Activated T-cell treated with anti-CD3 and anti-CD28 coated beads for 48 hours (primary cell): ENCODE measurements around the gene MPRIP.
A peak's percentile ranks its signal among the peaks of the same experiment; 100 is the strongest.
"Not testable (repeated sequence)": the region's sequence is repeated elsewhere in the genome, so short reads cannot be mapped to it uniquely, and the experiment has no call there.

Experiments used
- DNase-seq: peaks from one replicate; pipeline ENCODE4 v3.0.0-alpha.2; 2020; ENCODE audit warnings: low read depth

The MPRIP gene, protein sequence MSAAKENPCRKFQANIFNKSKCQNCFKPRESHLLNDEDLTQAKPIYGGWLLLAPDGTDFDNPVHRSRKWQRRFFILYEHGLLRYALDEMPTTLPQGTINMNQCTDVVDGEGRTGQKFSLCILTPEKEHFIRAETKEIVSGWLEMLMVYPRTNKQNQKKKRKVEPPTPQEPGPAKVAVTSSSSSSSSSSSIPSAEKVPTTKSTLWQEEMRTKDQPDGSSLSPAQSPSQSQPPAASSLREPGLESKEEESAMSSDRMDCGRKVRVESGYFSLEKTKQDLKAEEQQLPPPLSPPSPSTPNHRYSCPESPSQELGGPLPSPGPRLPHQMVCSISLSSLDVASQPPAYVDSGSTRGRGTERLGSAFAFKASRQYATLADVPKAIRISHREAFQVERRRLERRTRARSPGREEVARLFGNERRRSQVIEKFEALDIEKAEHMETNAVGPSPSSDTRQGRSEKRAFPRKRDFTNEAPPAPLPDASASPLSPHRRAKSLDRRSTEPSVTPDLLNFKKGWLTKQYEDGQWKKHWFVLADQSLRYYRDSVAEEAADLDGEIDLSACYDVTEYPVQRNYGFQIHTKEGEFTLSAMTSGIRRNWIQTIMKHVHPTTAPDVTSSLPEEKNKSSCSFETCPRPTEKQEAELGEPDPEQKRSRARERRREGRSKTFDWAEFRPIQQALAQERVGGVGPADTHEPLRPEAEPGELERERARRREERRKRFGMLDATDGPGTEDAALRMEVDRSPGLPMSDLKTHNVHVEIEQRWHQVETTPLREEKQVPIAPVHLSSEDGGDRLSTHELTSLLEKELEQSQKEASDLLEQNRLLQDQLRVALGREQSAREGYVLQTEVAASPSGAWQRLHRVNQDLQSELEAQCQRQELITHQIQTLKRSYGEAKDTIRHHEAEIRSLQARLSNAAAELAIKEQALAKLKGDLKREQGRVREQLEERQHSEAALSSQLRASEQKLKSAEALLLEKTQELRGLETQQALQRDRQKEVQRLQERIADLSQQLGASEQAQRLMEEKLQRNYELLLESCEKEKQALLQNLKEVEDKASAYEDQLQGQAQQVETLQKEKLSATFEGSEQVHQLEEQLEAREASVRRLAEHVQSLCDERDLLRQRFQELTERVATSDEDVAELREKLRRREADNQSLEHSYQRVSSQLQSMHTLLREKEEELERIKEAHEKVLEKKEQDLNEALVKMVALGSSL (N-terminal part only)

DNA sequence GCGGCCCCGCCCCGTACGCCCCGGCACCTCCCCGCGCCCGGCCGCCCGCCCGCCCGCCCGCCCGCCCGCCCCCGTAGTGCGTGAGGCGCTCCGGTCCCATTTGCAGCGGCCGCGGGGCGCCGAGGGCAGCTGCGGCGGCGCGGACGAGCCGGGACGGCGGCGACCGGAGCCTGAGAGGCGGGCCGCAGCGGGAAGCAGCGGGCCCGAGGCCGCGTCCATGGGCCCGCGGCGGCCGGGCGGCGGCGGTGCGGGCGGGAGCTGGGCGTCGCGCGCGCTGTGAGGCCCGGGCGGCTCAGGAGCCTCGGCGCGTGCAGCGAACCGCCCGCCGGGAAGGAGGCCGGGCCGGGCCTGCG is at the start of gene MPRIP:
Gene MPRIP (plus strand): TSS at position 74 of the 353 bp plus-strand sequence. CDS start 392 bp downstream, outside the sequence.
- no peak for DNase-seq

GRCh38 chr17:16994631-16995030 is 47.6 kb upstream of the MPRIP start:
- no peak for DNase-seq

DNA sequence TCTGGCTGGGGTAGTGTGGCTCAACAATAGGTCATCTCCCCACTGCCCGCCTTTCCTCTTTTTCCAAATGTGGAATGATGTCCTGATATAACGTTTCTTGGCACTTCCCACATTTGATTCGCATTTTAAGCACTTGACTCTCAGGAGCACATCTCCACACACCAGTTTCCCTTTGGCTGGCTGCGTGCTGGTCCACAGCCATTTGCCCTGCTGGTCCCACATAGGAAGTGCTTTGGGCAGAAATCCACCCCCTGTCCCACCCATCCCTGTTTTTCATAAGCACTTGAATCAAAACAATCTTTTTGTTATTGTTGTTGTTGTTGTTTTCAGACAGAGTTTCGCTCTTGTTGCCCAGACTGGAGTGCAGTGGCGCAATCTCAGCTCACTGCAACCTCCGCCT is 46.3 kb upstream of the MPRIP start:
- no peak for DNase-seq

GRCh38 chr17:16996726-16997125 is 45.5 kb upstream of the MPRIP start:
- DNase-seq: not testable (repeated sequence)

DNA sequence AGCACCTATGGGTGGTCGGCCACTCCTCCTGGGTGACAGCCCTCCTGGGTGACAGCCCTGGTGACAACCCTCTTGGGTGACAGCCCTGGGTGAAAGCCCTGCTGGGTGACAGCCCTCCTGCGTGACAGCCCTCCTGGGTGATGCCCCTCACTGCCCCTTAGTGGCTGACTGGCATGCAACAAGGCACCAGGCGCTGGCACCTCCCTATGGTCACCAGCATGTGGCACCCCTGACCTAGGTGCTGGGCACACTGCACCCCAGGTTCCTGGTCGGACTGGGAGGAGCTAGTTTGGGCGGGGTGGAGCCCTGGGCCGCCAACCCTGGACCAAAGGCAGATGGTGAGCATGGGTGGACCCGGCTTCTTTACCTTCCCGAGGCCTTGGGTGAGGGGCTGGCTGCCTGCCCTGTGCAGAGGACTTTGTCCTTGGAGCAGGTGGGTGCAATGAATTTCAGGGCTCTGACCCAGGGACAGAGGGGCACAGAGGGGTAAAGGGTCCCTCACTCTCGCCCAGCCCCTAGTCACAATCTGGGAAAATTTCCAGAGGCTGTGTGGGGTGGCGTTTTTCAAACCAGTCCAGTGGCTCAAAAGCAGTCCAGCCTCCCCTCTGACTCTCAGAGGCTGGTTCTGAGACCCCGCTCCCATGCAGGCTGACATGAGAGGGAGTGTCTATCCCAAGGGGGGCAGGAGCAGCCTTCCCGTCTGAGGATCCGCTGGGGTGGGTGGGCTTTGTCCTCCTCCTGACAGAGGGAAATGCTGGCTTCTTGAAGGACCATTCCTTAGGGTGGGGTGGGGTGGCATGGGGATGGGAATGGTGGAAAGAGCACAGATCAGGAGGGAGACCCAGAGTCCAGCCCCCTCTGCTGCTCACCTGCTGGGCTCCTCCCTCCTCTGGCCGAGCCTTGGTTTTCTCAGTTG is 44.5 kb upstream of the MPRIP start:
- no peak for DNase-seq

DNA sequence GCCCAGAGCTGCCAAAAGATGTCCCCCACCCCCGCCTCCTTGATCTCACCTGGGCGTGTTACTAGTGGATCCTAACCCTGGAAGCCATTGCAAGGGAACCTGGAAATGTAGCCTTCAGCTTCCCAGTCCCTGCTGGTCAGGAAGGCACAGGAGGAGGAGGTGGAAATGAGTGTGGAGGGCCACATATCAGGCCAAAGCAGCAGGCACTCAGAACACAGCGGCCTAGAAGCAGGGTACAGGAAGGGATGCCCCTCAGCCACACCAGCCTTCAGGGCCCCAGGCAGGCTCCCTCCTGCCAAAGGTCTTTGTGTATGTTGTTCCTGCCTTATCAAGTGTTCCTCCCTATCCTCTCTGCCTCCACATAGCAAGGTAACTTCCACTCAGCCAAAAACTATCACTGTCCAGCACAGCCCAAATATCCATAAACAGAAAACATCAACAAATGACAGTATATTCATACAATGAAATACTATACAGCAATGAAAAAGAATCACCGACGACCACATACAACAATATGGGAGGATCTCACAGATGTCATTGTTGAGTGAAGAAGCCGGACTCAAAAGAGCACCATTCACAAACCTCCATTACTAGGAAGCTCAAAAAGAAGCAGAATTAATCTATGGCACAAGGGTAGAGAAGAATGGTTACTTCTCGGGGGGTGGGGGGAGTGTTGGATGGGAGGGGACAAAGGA is 42.2 kb upstream of the MPRIP start:
- DNase-seq: no peak

DNA sequence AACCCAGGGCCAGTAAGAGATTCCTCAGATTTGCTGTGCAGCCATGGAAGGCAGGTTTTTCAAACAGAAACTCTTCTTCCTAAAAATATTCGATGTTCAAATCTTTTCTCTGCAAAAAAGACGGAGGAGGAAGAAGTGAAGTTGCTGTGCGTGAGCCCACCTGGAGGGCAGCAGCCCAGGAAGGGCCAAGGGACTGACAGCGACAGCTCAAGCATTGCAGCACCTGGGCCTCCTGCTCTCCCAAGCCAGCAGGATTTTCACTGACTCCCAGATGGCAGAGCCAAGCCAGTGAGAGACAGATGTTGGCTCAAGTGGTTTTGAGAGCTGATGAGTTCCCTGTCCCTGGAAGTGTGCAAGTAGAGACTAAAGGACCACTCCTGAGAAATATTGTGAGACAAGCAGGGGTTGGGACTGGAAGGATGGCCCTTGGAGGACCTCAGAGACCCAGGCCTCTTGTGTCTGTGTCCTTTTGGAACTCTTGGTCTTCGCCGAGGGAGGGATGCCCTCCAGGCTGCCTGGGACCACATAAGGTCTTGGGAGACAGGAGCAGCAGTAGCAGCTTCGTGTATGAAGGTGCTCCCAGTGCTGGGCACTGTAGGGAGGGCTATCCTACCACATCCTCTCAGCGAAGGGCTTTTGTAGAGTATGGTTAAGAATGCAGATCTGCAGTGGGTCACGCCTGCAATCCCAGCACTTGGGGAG is 41.0 kb upstream of the MPRIP start:
- DNase-seq: no peak

DNA sequence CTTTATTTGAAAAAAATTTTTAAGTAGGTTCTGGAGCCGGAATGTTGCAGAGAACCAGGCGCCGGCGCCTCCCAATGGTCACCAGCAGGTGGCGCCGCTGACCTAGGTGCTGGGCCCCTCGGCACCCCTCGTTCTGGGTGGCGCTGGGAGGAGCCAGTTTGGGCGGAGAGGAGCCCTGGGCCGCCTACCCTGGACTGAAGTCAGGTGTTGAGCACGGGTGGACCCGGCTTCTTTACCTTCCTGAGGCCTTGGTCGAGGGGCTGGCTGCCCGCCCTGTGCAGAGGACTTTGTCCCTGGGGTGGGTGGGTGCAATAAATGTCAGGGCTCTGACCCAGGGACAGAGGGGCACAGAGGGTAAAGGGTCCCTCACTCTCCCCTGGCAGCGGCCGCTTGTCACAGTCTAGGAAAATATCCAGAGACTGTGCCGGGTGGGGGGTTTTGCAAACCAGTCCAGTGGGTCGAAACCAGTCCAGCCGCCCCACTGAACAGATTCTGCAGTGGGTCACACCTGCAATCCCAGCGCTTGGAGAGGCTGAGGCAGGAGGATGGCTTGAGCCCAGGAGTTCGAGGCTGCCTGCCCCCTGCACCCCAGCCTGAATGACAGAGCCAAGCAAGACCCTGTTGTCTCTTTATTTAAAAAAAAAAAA is 40.3 kb upstream of the MPRIP start:
- peak; percentile 76 for DNase-seq

GRCh38 chr17:17002731-17003715 is 39.2 kb upstream of the MPRIP start:
- not testable (repeated sequence) for DNase-seq

- no peak for DNase-seq
Observed at GRCh38 chr17:17004251-17004996, 37.8 kb upstream of the MPRIP start.

GRCh38 chr17:17004997-17005614 is 37.2 kb upstream of the MPRIP start:
- DNase-seq: not testable (repeated sequence)

- DNase-seq: not testable (repeated sequence)
Observed at GRCh38 chr17:17007891-17008290, 34.4 kb upstream of the MPRIP start.

- not testable (repeated sequence) for DNase-seq
Observed at GRCh38 chr17:17008621-17009397, 33.4 kb upstream of the MPRIP start.

GRCh38 chr17:17009972-17010371 is 32.3 kb upstream of the MPRIP start:
- not testable (repeated sequence) for DNase-seq

GRCh38 chr17:17010545-17011034 is 31.7 kb upstream of the MPRIP start:
- not testable (repeated sequence) for DNase-seq
